ENCODE results near the gene ASTN2.

DNA sequence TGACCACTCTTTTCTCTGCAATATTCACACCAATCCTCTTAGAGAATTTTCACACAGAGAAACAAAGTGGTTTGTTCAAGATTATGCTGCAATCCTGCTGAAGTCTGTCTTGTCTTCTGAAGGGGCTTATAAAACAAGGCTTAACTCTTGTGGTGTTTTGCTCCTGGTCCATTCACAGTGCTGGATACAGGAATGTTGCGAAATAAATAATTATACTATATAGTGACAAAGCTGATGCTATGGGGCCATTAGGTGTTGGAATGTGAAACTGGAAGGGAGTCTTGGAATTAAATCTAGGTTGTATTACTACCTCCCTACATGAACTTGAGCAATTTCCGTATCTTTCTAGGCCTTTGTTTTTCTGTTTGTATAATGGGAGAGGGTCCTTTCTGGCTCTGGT lies 557.5 kb downstream of the ASTN2 start:
- TF ChIP-seq POLR2A (IDR thresholded peaks at IDR 0.05): no peak
- TF ChIP-seq, protein P1, sequence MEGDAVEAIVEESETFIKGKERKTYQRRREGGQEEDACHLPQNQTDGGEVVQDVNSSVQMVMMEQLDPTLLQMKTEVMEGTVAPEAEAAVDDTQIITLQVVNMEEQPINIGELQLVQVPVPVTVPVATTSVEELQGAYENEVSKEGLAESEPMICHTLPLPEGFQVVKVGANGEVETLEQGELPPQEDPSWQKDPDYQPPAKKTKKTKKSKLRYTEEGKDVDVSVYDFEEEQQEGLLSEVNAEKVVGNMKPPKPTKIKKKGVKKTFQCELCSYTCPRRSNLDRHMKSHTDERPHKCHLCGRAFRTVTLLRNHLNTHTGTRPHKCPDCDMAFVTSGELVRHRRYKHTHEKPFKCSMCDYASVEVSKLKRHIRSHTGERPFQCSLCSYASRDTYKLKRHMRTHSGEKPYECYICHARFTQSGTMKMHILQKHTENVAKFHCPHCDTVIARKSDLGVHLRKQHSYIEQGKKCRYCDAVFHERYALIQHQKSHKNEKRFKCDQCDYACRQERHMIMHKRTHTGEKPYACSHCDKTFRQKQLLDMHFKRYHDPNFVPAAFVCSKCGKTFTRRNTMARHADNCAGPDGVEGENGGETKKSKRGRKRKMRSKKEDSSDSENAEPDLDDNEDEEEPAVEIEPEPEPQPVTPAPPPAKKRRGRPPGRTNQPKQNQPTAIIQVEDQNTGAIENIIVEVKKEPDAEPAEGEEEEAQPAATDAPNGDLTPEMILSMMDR (IDR thresholded peaks at IDR 0.05): no peak

Data from sigmoid colon (tissue), 3 donors.